OCI-LY1 (cell line): ENCODE measurements around the gene PBRM1.

Experiments used
- H2AFZ ChIP-seq: fragments of 200-600 bp; sonication (generic), shearing (Covaris generic); 2 replicates; pipeline ENCODE4 v1.6.0; 2014; ENCODE audit warnings: antibody characterized with exemption, mild to moderate bottlenecking, low read length
- H3F3A ChIP-seq: fragments of 200-600 bp; sonication (generic), shearing (Covaris generic); 2 replicates; pipeline ENCODE4 v1.6.0; 2014; ENCODE audit warnings: mild to moderate bottlenecking, antibody characterized with exemption, low read length, moderate library complexity; ENCODE audit not compliant: insufficient read depth
- H3K27ac ChIP-seq: fragments of 200-600 bp; sonication (generic); 2 replicates; pipeline ENCODE4 v1.5.1; 2014; ENCODE audit warnings: low read length, mixed run types, mild to moderate bottlenecking, low read depth; ENCODE audit not compliant: poor library complexity, severe bottlenecking
- H3K27me3 ChIP-seq: fragments of 200-600 bp; sonication (generic); 2 replicates; pipeline ENCODE4 v1.6.0; 2014; ENCODE audit warnings: antibody characterized with exemption, mild to moderate bottlenecking, low read length, moderate library complexity; ENCODE audit not compliant: insufficient read depth
- H3K36me3 ChIP-seq: fragments of 200-600 bp; sonication (generic); 2 replicates; pipeline ENCODE4 v1.6.1; 2014; ENCODE audit warnings: mild to moderate bottlenecking, antibody characterized with exemption, low read length, moderate library complexity, mixed read lengths; ENCODE audit not compliant: insufficient read depth
- H3K4me1 ChIP-seq: fragments of 200-600 bp; sonication (generic); 2 replicates; pipeline ENCODE4 v1.5.1; 2014; ENCODE audit warnings: mild to moderate bottlenecking, low read length, moderate library complexity; ENCODE audit not compliant: insufficient read depth, severe bottlenecking
- H3K4me2 ChIP-seq: fragments of 200-600 bp; sonication (generic), shearing (Covaris generic); 2 replicates; pipeline ENCODE4 v1.6.1; 2014; ENCODE audit warnings: low read length
- H3K4me3 ChIP-seq: fragments of 200-600 bp; sonication (generic); 2 replicates; pipeline ENCODE4 v1.5.1; 2014; ENCODE audit warnings: low read length, low read depth, mild to moderate bottlenecking, mixed read lengths; ENCODE audit not compliant: poor library complexity, severe bottlenecking
- H3K79me2 ChIP-seq: fragments of 200-600 bp; shearing (Covaris generic); 2 replicates; pipeline ENCODE4 v1.6.1; 2016; ENCODE audit warnings: mixed run types, low read length, mixed read lengths; ENCODE audit not compliant: insufficient read depth
- H3K9ac ChIP-seq: fragments of 200-600 bp; sonication (generic), shearing (Covaris generic); 2 replicates; pipeline ENCODE4 v1.6.1; 2014; ENCODE audit warnings: mild to moderate bottlenecking, low read length, mixed read lengths
- H3K9me2 ChIP-seq: fragments of 200-600 bp; sonication (generic), shearing (Covaris generic); 2 replicates; pipeline ENCODE4 v1.6.1; 2014; ENCODE audit warnings: low read depth, mild to moderate bottlenecking, low read length, mixed read lengths
- H3K9me3 ChIP-seq: fragments of 200-600 bp; shearing (Covaris generic); 2 replicates; pipeline ENCODE4 v1.6.1; 2014; ENCODE audit warnings: low read length, mixed read lengths
- H4K20me1 ChIP-seq: fragments of 200-600 bp; sonication (generic), shearing (Covaris generic); 2 replicates; pipeline ENCODE4 v1.6.0; 2016; ENCODE audit warnings: mild to moderate bottlenecking, low read length; ENCODE audit not compliant: insufficient read depth
- EZH2 ChIP-seq: fragments of 200-600 bp; sonication (generic), shearing (Covaris generic); IDR thresholded peaks from 2 replicates; pipeline ENCODE4 v1.8.0; 2017; ENCODE audit warnings: borderline replicate concordance, mixed run types, mild to moderate bottlenecking, antibody characterized with exemption, low read length, moderate library complexity, mixed read lengths
- TF ChIP-seq, protein P1 (sequence below): fragments of 200-600 bp; sonication (generic), shearing (Covaris generic); IDR thresholded peaks from 2 replicates; pipeline ENCODE4 v1.5.1; 2017; ENCODE audit warnings: mild to moderate bottlenecking, antibody characterized with exemption, low read length, moderate library complexity, mixed read lengths

The PBRM1 gene

DNA sequence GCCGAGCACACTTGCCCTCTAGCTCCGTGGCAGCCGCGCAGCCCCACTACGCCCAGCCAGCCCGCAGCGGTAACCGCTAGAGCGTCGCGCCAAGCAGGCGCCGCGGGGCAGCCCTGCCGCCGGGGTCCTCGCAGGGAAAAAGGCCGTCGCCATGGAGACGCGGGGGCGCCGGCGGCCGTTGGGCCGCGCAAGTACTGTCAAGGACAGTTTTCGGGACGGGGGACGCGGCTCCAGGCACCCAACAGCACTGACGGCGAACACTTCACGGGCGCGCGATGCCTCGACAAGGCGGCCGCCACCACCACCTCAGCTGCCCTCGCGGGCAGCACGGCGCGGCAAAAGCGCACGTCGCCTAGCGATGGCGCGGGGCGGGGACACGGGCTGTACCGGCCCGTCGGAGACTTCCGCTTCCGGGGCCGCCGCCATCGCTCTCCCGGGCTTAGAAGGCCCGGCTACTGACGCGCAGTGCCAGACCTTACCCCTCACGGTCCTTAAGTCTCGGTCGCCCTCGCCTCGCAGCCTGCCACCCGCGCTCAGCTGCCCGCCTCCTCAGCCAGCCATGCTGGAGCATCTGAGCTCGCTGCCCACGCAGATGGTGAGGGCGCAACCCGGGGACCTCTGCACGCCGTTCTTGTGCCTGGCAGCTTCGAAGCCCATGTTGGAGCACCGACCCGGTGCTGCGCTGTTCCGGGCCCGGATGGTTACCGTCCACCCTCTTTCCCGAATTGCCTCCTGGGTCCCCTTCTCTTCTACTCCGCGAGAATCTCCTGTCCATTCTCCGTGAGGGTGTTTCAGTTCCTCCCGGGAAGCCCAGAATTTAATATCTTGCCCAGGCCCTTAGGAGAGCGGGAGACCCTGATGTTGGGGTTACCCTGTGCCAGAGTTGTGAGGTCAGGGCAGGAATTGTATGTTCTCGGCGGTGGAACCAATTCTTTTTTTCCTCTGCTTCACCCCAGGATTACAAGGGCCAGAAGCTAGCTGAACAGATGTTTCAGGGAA is 20.3 kb upstream of the PBRM1 start, which contains the start of the genes GLT8D1 and SPCS1:
TSS of gene GLT8D1 (minus strand) at position 104 of the 999 bp plus-strand sequence. CDS start 5,331 bp downstream, outside the sequence.
TSS of gene SPCS1 (plus strand) at position 419 of the 999 bp plus-strand sequence. CDS start at position 560, 141 bp downstream.
- Histone ChIP-seq H3F3A (no peaks in the 10 kb centered on the region), H3K9me3 (no peaks in the 10 kb centered on the region), H2AFZ (no peak within 1 kb of the TSS; the same call in 1 of the 2 replicates), H3K4me2 (peak within 1 kb of the TSS; percentile 81), H3K36me3 (peaks cover 16% of the 10 kb centered on the region; the same call in 1 of the 2 replicates), H3K27ac (peak within 1 kb of the TSS; percentile 59), H3K9ac (peak within 1 kb of the TSS; percentile 90), H3K27me3 (no peaks in the 10 kb centered on the region), H3K79me2 (peaks cover 8% of the 10 kb centered on the region; the same call in 1 of the 2 replicates), H3K4me3 (peak within 1 kb of the TSS; percentile 90), H4K20me1 (no peaks in the 10 kb centered on the region), H3K4me1 (peaks cover 31% of the 10 kb centered on the region), H3K9me2 (no peaks in the 10 kb centered on the region)
- TF ChIP-seq, protein P1, sequence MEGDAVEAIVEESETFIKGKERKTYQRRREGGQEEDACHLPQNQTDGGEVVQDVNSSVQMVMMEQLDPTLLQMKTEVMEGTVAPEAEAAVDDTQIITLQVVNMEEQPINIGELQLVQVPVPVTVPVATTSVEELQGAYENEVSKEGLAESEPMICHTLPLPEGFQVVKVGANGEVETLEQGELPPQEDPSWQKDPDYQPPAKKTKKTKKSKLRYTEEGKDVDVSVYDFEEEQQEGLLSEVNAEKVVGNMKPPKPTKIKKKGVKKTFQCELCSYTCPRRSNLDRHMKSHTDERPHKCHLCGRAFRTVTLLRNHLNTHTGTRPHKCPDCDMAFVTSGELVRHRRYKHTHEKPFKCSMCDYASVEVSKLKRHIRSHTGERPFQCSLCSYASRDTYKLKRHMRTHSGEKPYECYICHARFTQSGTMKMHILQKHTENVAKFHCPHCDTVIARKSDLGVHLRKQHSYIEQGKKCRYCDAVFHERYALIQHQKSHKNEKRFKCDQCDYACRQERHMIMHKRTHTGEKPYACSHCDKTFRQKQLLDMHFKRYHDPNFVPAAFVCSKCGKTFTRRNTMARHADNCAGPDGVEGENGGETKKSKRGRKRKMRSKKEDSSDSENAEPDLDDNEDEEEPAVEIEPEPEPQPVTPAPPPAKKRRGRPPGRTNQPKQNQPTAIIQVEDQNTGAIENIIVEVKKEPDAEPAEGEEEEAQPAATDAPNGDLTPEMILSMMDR, result no peak
- TF ChIP-seq EZH2, result no peak

DNA sequence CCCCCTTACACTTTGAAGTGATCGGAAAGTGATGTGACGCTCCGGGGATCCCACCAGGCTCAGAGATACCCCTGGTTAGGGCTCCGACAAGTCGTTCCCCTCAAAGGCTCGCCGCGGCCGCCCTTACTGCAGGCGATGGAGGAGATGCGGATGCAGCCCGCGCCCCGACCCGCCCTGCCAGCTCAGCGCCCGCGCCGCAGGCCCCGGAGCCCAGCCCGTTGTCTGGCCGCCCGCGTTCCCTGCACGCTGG is 19.6 kb upstream of the PBRM1 start:
- Histone ChIP-seq H3K4me3 (peak overlapping the region; percentile 90), H3K79me2 (peaks cover 8% of the 10 kb centered on the region; the same call in 1 of the 2 replicates), H3K9ac (peak overlapping the region; percentile 90), H3K9me2 (no peaks in the 10 kb centered on the region), H3K9me3 (no peaks in the 10 kb centered on the region), H3K4me2 (peak overlapping the region; percentile 81), H3K27ac (peak overlapping the region; percentile 58), H4K20me1 (no peaks in the 10 kb centered on the region), H3F3A (no peaks in the 10 kb centered on the region), H3K27me3 (no peaks in the 10 kb centered on the region), H3K36me3 (peaks cover 16% of the 10 kb centered on the region; the same call in 1 of the 2 replicates), H2AFZ (no peak overlapping the region), H3K4me1 (peaks cover 31% of the 10 kb centered on the region)
- TF ChIP-seq, protein P1, result no peak

DNA sequence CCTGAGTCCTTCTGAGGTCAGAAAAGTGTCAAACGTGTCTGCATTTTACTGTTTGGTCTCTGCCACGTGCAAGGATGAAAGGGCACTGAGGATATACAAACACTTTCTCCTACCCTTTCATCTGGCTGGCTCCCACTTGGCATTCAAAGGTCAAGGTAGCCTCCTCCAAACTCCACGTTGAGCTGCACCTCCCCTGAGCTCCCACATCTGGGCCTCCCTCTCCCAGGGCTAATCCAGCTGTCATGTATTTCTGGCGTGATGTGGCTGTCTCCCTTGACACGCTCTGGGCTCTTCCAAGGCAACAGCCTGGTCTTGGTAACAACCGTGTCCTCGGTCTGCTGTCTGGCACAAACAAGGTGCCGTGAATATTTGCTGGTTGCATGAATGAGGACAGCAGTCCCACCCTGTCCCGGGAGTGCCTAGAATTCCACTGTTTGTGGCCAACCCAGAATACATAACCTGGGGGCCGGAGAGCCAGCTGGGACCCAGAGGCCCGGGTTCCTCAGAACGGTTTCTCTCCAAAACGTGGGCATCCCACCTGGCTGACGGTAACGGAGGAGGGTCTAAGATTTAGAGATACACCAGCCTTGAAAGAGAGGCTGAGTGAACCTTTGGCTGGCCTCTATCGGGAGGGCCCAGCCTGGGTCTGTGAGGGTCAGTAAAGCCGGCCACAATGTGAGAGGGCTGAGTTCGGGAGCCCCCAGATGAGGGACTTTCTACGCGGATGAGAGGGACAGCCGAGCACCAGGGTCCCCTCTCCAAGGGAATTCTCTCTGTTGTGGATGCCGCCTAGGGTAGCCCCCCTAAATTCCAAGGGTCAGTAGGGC is 19.1 kb upstream of the PBRM1 start:
- TF ChIP-seq, protein P1, result no peak
- no peak for TF ChIP-seq EZH2

More for the DNA sequence above, 19.1 kb upstream of the PBRM1 start:
- Histone ChIP-seq H3K4me2 (peak overlapping the region; percentile 81), H3K9me3 (no peaks in the 10 kb centered on the region), H3K79me2 (peaks cover 8% of the 10 kb centered on the region; the same call in 1 of the 2 replicates), H3K27me3 (no peaks in the 10 kb centered on the region), H3K4me1 (peaks cover 31% of the 10 kb centered on the region), H4K20me1 (no peaks in the 10 kb centered on the region), H3F3A (0 out of 2 replicates have a peak, but pooled peaks cover 2% of the 10 kb centered on the region), H3K4me3 (peak overlapping the region; percentile 90), H2AFZ (no peak overlapping the region), H3K36me3 (peaks cover 16% of the 10 kb centered on the region; the same call in 1 of the 2 replicates), H3K9ac (peak overlapping the region; percentile 90), H3K9me2 (no peaks in the 10 kb centered on the region), H3K27ac (peak overlapping the region; percentile 58)
